OCI-LY7 (cell line): ENCODE measurements around the gene SPECC1L.

Experiments used
- CTCF ChIP-seq: fragments of 200-600 bp; sonication (generic); conservative IDR thresholded peaks from 2 replicates; pipeline ENCODE4 v1.5.1; 2014; ENCODE audit warnings: mild to moderate bottlenecking, antibody characterized with exemption, low read length, moderate library complexity, mixed read lengths
- EZH2phosphoT487 ChIP-seq: fragments of 200-600 bp; sonication (generic); IDR thresholded peaks from 2 replicates; pipeline ENCODE4 v1.6.1; 2018; ENCODE audit warnings: low read depth, borderline replicate concordance, mild to moderate bottlenecking, mixed run types, antibody characterized with exemption, low read length, moderate library complexity, mixed read lengths

DNA sequence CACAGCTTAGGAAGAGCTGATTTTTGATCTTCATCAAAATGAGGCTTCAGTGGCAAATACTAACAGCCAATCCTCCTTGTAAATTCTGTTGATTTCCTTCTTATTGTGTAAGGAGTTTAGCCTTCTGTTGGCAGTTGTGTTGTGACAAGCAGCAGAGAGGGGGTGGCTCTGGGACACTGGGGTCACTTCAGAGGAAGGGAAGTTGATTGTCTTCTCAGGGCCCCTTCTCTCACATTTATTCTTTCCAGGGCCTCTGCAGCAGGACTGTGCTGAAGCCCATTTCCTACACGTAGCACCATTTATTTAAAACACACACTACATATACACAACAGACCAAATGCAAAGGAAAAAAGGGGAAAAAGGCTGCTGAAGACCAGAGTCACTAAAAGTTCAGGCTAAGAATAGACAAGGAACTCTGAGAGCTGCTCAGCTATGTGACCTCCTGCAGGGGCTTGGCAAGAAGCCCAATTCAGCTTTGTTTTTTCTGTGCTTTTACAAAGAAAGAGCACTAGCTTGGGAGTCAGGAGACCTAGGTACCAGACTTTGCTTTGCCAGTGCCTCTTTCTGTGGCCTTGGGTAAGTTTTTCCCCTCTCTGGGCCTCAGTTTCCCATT lies 196.2 kb downstream of the SPECC1L start:
- no peak for TF ChIP-seq CTCF
- TF ChIP-seq EZH2phosphoT487, result no peak
